IPS-18c (cell line): Measurements from ENCODE around the gene GBX2.

Experiments
- H3K4me3 ChIP-seq: 2 replicates; pipeline ENCODE4 v1.7.0; 2013; ENCODE audit warnings: low read depth, mild to moderate bottlenecking, low read length, moderate library complexity; ENCODE audit not compliant: insufficient read depth
- H3K9me3 ChIP-seq: one replicate; pipeline ENCODE4 v1.6.1; 2013; ENCODE audit warnings: mild to moderate bottlenecking, low read length, moderate library complexity; ENCODE audit not compliant: control insufficient read depth, insufficient read depth

Gene GBX2

GRCh38 chr2:236133410-236134012 is 34.7 kb downstream of the GBX2 start:
- Histone ChIP-seq H3K4me3 (no peak overlapping the region), H3K9me3 (no peaks in the 10 kb centered on the region)

DNA sequence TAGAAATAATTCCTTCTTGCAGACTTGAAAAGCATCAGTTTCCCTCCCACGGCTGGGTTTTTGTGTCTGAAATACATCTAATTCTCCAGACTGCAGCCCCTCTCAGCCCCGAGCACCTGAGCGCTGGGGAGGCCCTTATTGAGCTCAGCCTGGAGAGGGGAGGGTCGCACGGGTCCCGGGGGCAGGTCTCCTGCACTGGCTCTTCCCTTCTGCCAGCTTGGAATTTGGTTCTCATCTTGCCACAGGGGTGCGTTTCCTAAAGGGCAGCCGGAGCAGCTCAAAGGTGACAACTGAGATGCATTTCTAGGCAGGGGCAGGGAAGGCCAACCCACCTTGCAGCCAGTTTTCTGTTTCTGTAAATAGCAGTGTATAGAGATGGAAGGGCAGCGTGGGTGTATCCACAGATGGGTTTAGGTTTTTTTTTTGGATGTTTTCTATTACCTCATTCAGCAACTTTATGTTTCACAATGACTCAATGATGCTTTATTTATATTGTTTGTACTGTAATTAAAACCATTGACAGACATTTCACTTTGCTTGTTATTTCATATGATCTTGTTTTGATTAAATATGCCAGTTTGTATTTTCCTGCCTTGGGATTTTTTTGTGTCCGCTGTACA is 37.0 kb downstream of the GBX2 start:
- Histone ChIP-seq H3K9me3 (no peaks in the 10 kb centered on the region), H3K4me3 (no peak overlapping the region; the same call in 1 of the 2 replicates)

GRCh38 chr2:236130349-236130998 is 37.7 kb downstream of the GBX2 start:
- Histone ChIP-seq H3K9me3 (no peaks in the 10 kb centered on the region), H3K4me3 (no peak overlapping the region)

DNA sequence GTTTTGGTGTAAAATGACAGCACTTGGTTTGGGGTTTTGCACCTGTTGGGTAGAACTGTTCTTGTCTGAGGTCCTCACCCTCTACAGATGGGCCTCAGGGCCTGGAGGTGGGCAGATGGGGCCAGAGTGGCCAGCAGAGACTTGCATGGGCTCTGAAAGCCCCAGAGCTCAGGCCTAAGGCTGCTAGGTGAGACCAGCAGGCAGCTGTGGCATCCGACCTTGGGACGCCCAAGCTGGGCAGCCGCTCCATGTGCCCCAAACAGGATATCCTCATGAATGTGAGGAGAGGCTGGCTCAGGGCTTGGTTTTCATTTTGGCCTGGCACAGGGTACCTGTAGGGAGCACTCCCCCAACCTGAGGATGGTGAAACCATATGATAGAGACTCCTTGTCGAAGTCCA is 38.3 kb downstream of the GBX2 start:
- Histone ChIP-seq H3K9me3 (no peaks in the 10 kb centered on the region), H3K4me3 (no peak overlapping the region)

DNA sequence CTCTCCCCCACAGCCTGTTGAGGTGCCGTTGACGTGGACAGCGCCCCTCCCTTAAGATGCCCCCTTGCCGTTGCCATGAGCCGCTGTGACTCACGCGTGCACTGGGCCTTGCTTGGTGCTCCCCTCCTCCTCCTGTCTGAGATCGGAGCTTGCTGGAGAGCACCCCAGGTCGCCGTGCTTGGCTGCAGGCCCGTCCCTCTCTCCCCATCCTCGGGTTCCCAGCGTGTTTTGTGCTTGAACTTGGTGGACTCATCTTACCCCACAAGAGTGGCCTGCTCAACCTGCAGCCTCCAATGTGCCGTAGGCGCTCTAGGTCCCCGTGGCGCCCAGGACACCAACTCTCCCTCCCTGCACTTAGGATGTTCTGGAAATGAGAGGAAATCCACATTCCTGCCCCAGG is 39.9 kb downstream of the GBX2 start:
- Histone ChIP-seq H3K4me3 (no peak overlapping the region), H3K9me3 (no peaks in the 10 kb centered on the region)

DNA sequence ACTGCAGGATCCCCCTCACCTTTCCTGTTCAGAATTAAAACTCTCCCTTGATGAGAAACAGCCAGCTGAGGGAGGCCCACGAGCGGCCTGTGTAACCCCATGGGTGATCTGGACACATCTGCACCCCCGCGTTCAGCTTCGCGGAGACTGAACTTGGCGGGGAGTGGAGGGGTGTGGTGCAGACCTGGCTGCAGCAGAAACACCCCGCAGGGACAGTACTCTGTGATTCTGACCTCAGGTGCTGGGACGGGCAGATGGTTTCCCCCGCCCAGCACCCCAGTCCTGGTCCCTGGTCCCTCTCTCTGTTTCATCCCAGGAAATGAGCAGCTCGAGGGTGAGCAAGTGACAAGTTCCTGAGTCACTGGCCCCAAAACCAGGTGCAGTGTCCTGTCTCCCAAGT is 41.2 kb downstream of the GBX2 start:
- Histone ChIP-seq H3K9me3 (no peaks in the 10 kb centered on the region), H3K4me3 (no peak overlapping the region)

DNA sequence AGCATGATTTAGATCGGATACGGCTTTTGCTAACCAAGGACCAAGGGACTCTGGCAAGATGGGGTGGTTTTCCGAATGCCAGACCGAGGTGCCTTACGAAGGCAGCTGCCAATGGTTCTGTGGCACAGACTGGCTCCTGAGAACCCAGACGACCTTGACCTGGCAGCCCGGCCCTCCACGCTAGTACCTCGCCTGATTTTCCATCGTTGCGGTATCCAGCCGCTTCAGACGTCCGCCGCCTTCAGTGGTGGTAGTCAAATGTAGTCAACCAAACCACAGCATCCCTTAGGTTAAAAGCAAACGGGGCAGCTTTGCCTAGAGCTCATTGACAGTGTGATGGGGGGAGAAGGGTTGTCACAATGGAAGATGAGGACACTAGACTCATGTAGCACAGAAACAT is 42.6 kb downstream of the GBX2 start:
- H3K9me3 ChIP-seq, result no peaks in the 10 kb centered on the region
- H3K4me3 ChIP-seq, result no peak overlapping the region

DNA sequence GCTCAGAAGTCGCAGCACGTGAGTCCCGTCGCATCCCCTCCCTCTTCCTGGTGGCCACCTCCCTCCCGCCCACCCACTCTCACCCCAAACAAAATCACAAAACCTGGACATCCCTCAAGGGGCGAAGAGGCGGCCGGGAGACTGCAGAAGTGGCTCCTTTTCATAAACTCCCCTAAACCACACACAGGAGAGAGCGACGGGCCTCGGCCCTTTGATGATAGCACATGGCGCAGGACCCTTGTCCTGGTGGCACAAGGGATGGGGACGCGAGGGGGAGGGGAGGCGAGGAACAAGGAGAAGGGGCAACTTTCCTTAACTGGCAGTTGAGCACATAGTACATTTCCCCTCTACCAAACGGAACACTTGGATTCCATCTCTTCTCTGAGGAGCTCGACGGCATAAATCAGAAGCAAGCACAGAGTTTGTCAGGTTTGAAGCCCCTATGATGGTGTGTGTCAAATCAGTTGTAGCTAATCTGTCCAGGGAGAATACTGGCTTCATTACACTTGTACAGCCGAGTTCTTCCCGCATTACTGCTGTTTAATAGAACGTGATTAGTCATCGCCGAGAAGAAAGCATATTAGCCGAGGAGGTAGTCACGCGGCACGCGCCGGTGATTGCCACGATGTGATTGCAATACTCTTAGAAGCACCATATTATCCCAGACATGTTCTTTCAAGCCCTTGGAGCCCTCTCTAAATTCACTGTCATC is 43.8 kb downstream of the GBX2 start:
- Histone ChIP-seq H3K4me3 (no peak overlapping the region), H3K9me3 (no peaks in the 10 kb centered on the region)

DNA sequence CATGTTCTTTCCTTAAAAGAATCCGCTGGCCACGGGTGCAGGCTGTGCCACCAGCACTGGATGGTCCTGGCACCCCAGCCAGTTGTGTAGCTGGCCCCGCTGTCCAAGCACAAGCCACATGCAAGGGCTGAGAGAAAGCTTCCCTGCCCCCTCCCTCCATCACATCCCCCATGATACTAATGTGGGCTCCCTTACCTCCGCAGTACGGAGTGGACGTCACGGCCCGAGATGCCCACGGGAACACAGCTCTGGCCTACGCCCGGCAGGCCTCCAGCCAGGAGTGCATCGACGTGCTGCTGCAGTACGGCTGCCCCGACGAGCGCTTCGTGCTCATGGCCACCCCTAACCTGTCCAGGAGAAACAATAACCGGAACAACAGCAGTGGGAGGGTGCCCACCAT is 44.5 kb downstream of the GBX2 start:
- H3K4me3 ChIP-seq, result no peak overlapping the region

GRCh38 chr2:236122236-236122635 is 46.0 kb downstream of the GBX2 start:
- Histone ChIP-seq H3K4me3 (no peak overlapping the region), H3K9me3 (no peaks in the 10 kb centered on the region)

More for the DNA sequence above, 44.5 kb downstream of the GBX2 start:
- no peaks in the 10 kb centered on the region for H3K9me3 ChIP-seq

DNA sequence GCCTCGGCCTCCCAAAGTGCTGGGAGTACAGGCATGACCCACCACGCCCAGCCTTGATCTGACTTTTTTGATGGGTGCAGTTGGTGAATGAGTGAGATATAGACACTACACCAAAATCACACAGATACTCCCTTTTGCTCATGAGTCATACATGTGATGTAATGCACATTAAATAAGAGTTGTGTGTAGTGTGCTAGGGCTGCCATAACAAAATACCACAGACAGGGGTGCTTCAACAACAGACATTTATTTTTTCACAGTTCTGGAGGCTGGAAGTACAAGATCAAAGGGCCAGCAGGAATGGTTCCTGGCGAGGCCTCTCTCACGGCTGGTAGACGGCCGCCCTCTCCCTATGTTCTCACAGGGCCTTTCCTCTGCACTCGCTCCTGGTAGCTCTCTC is 46.6 kb downstream of the GBX2 start:
- Histone ChIP-seq H3K4me3 (no peak overlapping the region), H3K9me3 (no peaks in the 10 kb centered on the region)

- no peaks in the 10 kb centered on the region for H3K9me3 ChIP-seq
These were observed 47.4 kb downstream of the GBX2 start for GRCh38 chr2:236120829-236121228.

GRCh38 chr2:236120141-236120601 is 48.0 kb downstream of the GBX2 start:
- H3K4me3 ChIP-seq, result no peak overlapping the region
- H3K9me3 ChIP-seq, result no peaks in the 10 kb centered on the region

More at GRCh38 chr2:236120829-236121228, 47.4 kb downstream of the GBX2 start:
- H3K4me3 ChIP-seq, result no peak overlapping the region

GRCh38 chr2:236119476-236119875 is 48.7 kb downstream of the GBX2 start:
- H3K4me3 ChIP-seq, result no peak overlapping the region
- no peaks in the 10 kb centered on the region for H3K9me3 ChIP-seq

- H3K9me3 ChIP-seq, result no peaks in the 10 kb centered on the region
- no peak overlapping the region for H3K4me3 ChIP-seq
These were observed 49.2 kb downstream of the GBX2 start for GRCh38 chr2:236119003-236119402.

DNA sequence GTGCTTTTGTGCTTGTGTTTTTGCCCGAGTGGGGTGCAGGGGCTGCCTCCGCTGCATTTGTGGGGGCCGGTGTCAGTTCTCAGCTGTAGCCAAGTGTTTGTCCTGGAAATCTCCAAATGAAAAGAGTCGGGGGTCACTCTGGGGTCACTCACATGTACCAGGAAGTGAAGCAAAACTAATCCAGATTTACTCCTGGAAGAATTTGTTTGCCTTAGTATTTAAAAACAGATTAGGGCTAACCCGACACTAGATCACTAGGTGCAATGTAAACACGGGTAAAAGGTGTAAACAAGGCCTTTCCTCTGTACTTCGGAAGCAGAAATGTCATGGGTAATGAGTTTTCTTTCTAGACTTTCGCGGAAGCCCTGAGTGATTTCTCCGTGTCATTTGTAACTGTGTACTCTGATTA is 50.3 kb downstream of the GBX2 start:
- no peak overlapping the region for H3K4me3 ChIP-seq
- H3K9me3 ChIP-seq, result no peaks in the 10 kb centered on the region

GRCh38 chr2:236117401-236117800 is 50.8 kb downstream of the GBX2 start:
- Histone ChIP-seq H3K9me3 (no peaks in the 10 kb centered on the region), H3K4me3 (no peak overlapping the region)
